NT2/D1 (cell line): ENCODE measurements around the gene ADORA1.
A peak's percentile ranks its signal among the peaks of the same experiment; 100 is the strongest.

ENCODE experiments used
- DNase-seq: peaks from one replicate; pipeline ENCODE4 v3.0.0-alpha.2; 2011; ENCODE audit warnings: low read depth, low spot score
- H3K27me3 ChIP-seq: 2 replicates; pipeline ENCODE4 v1.6.0; 2011; ENCODE audit warnings: mild to moderate bottlenecking; ENCODE audit not compliant: insufficient read length, insufficient read depth
- H3K36me3 ChIP-seq: 2 replicates; pipeline ENCODE4 v1.6.1; 2011; ENCODE audit warnings: mild to moderate bottlenecking, low read length, mixed read lengths; ENCODE audit not compliant: insufficient read depth, insufficient read length
- H3K4me1 ChIP-seq: 2 replicates; pipeline ENCODE4 v1.5.1; 2011; ENCODE audit not compliant: insufficient read depth, insufficient read length
- H3K4me3 ChIP-seq: 2 replicates; pipeline ENCODE4 v1.5.1; 2011; ENCODE audit warnings: low read depth; ENCODE audit not compliant: insufficient read length
- H3K9ac ChIP-seq: 2 replicates; pipeline ENCODE4 v1.6.0; 2011; ENCODE audit warnings: low read depth; ENCODE audit not compliant: insufficient read length
- H3K9me3 ChIP-seq: 2 replicates; pipeline ENCODE4 v1.5.1; 2011; ENCODE audit warnings: mild to moderate bottlenecking, low read length; ENCODE audit not compliant: insufficient read depth
- SUZ12 ChIP-seq: IDR thresholded peaks from 2 replicates; pipeline ENCODE4 v1.6.1; 2011; ENCODE audit not compliant: insufficient read length, insufficient read depth; ENCODE audit errors: extremely low read depth
- YY1 ChIP-seq: IDR thresholded peaks from 2 replicates; pipeline ENCODE4 v1.6.1; 2011; ENCODE audit not compliant: insufficient read length, insufficient read depth
- ZNF274 ChIP-seq: IDR thresholded peaks from 2 replicates; pipeline ENCODE4 v1.6.1; 2011; ENCODE audit warnings: mild to moderate bottlenecking, low read depth, low read length

ADORA1 gene

DNA sequence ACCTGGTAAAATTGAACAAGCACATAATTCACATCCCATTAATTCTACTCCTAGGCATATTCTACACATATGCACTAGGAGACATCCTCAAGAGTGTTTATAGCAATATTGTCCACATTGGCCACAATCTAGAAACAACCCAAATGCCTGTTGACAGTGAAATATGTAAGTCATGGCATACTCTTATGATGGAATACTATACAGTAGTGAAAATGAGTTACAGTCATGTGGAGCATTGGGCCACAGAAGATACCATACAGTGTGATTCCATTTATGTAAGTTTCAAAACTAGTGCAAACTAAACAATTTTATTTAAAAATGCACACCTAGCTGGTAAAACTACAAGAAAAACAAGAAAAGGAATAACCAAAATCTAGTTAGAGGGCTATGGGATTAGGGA is 82.8 kb downstream of the ADORA1 start:
- TF ChIP-seq YY1 (no peak), SUZ12 (no peak), ZNF274 (no peak)
- H3K27me3 ChIP-seq: no peaks in the 10 kb centered on the region
- no peaks in the 10 kb centered on the region for H3K36me3 ChIP-seq
- no peaks in the 10 kb centered on the region for H3K9me3 ChIP-seq
- H3K9ac ChIP-seq: no peak overlapping the region
- peaks cover under 1% of the 10 kb centered on the region for H3K4me1 ChIP-seq
- no peak overlapping the region for H3K4me3 ChIP-seq
- DNase-seq: no peak

DNA sequence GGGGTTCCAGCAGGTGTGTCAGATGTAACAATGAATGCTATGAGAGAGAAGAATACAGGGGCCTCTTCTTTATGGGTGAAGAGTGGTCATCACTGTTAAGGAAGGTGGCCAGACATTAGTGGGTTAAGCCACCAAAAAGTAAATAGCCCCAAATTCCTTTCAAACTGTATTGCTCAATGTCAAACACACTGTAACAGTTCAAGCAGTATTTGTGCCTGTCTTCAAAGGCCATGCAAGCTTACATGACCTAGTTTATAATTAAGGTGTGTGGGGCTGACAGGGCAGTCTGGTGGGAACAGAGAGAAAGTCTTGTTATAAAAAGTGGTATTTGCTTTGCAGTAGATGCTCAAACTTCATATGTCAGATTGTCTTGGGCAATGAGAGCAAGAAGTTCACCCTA is 83.5 kb downstream of the ADORA1 start:
- Histone ChIP-seq H3K27me3 (no peaks in the 10 kb centered on the region), H3K9me3 (no peaks in the 10 kb centered on the region), H3K36me3 (no peaks in the 10 kb centered on the region), H3K9ac (no peak overlapping the region), H3K4me3 (no peak overlapping the region), H3K4me1 (peaks cover 7% of the 10 kb centered on the region)
- TF ChIP-seq SUZ12 (no peak), ZNF274 (no peak), YY1 (no peak)
- no peak for DNase-seq

DNA sequence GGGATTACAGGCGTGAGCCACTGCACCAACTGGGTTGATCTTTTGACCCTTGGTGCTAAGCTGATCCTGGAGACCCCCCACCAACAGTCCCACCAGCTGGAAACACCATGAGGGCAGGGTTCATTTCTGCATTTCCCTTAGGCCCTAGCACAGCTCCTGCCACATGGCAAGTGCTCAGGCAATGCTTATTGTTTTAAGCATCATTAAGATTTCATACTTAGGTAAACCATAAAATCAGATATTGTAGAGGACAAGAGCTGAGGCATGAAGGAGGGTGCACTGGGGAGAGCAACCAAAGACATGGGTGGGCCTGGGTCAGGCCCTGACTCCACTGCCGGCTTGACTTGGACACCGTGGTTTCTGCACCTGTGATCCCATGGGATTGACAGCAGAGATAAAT is 84.3 kb downstream of the ADORA1 start:
- no peak for DNase-seq
- no peak for TF ChIP-seq YY1
- no peak for TF ChIP-seq ZNF274
- TF ChIP-seq SUZ12: no peak
- H3K9me3 ChIP-seq: no peaks in the 10 kb centered on the region

DNA sequence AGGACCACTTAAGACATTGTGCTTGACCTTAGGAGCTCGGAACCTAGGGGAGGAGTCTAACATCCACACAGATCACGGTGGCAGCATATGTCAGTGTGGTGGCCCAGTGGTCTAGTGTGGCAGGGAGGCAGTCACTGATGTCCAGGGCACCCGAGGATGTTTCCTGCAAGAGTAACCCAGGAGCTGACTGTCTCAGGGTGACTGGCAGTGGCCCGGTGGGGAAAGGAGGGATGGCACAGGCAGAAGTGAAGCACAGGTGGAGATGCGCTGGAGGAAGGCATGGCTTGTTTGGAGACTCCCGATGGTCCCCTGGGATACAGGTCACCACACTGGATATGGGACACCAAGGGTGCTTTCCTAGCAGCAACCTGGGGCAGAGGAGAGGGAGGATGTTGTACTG is 85.6 kb downstream of the ADORA1 start:
- no peaks in the 10 kb centered on the region for H3K36me3 ChIP-seq
- no peak overlapping the region for H3K4me3 ChIP-seq
- peaks cover 17% of the 10 kb centered on the region for H3K4me1 ChIP-seq
- no peak overlapping the region for H3K9ac ChIP-seq
- H3K9me3 ChIP-seq: no peaks in the 10 kb centered on the region
- no peaks in the 10 kb centered on the region for H3K27me3 ChIP-seq
- no peak for DNase-seq
- TF ChIP-seq YY1 (no peak), ZNF274 (no peak), SUZ12 (no peak)

More for the DNA sequence above, 84.3 kb downstream of the ADORA1 start:
- Histone ChIP-seq H3K9ac (no peak overlapping the region), H3K4me1 (peaks cover 8% of the 10 kb centered on the region), H3K27me3 (no peaks in the 10 kb centered on the region), H3K4me3 (no peak overlapping the region), H3K36me3 (no peaks in the 10 kb centered on the region)

DNA sequence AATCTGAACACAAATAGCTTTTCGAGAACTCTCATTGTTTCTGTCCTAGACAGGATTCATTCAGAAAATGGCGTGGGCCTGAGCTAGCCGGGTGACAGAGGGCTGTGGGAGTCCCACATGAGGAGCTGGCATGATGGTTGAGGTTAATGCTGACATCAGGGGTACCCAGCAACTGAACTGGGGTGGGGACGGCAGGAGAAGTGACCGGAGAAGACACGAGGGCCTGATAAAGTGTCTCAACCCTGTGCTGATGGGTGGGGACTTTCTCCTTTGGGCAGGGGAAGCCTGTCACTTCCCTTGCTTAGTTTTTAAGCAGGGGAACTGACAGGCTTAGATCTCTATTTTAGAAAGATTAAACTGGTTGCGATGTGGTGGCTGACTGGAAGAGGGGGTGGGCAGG is 87.3 kb downstream of the ADORA1 start:
- H3K36me3 ChIP-seq: no peaks in the 10 kb centered on the region
- peak overlapping the region; percentile 6 for H3K9ac ChIP-seq
- peaks cover 17% of the 10 kb centered on the region for H3K4me1 ChIP-seq
- no peaks in the 10 kb centered on the region for H3K27me3 ChIP-seq
- no peak for DNase-seq
- H3K4me3 ChIP-seq: no peak overlapping the region
- TF ChIP-seq SUZ12 (no peak), YY1 (no peak), ZNF274 (no peak)
- no peaks in the 10 kb centered on the region for H3K9me3 ChIP-seq

DNA sequence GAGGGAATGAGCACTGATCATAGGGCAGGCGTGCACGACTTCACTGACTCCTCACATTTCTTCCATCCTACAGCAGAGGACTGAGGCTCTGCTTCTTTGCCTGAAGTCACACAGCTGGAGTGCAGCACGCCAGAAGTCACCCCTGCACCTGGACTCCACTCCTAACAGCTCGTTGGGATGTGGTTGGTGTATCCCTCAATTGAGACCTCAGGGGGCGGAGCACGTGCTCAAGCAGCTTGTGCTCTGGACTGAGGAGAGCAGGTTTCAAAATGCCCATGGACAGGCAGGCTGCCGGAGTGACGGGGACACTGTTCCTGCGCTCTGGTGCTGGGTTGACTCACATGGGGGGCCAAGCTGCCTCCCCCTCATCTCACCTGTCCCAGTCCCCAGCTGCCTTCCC is 88.0 kb downstream of the ADORA1 start:
- Histone ChIP-seq H3K36me3 (no peaks in the 10 kb centered on the region), H3K4me1 (peaks cover 17% of the 10 kb centered on the region), H3K4me3 (no peak overlapping the region), H3K9ac (no peak overlapping the region), H3K9me3 (no peaks in the 10 kb centered on the region), H3K27me3 (no peaks in the 10 kb centered on the region)
- DNase-seq: no peak
- no peak for TF ChIP-seq ZNF274
- TF ChIP-seq SUZ12: no peak
- TF ChIP-seq YY1: no peak

DNA sequence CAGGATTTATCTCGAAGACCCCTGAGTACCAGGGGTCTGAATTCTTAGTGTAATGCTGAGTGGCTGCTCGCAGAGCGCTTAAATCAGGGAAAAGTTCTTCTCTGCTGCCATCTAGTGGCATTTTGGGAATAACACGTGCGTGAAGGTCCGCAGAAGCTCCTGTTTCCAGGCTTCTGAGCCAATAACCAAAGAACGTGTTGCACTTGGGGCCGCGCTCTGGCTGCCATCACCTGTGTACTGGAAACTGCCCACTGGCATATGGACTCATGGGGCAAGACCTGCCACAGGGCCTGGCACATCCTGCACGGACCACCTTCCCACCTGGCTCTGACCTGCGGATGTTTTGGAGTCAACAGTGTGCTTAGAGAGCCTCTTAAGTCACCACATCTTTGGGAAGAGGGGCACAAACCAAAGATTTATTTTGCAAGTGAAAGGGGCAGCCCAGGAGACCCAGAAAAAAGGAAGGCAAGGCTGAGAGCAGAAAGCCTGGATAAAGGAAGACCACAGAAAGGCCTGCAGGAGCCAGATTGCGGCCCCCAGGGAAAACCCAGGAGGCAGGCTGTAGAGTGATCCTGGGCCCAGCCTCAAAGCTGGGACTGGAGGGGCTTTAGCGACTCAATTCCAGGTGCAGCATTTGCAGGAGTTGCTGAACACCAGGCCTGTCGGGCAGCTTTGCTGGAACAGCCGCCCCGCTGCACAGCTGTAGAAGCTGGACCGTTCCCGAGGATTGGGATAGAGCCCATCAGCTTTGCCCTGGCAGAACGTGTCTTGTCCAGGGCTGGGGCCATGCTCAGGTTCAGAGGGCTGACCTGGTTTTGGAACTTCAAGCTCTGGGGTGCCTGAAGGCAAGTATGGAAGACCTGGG is 89.0 kb downstream of the ADORA1 start:
- Histone ChIP-seq H3K27me3 (no peaks in the 10 kb centered on the region), H3K9me3 (no peaks in the 10 kb centered on the region), H3K4me3 (no peak overlapping the region), H3K4me1 (peaks cover 17% of the 10 kb centered on the region), H3K9ac (peak overlapping the region; percentile 12), H3K36me3 (no peaks in the 10 kb centered on the region)
- peak; percentile 94 for DNase-seq
- TF ChIP-seq ZNF274: no peak
- TF ChIP-seq YY1: no peak
- TF ChIP-seq SUZ12: no peak
